Lower leg skin (tissue), 3 donors: ENCODE data around the gene ZFYVE16.

ENCODE experiments used
- CTCF ChIP-seq, 3 donors: fragments of 450-650 bp; IDR thresholded peaks; one replicate each; pipeline ENCODE4 v1.5.1; 2016; ENCODE audit warnings: antibody characterized with exemption in 3 of 3, mild to moderate bottlenecking in 3 of 3, moderate library complexity in 2 of 3
- POLR2A ChIP-seq, 2 donors: fragments of 450-650 bp; IDR thresholded peaks; one replicate each; pipeline ENCODE4 v1.6.1; 2016 to 2017; ENCODE audit warnings: antibody characterized with exemption in 2 of 2, mild to moderate bottlenecking in 1 of 2, moderate library complexity in 1 of 2

GRCh38 chr5:80442742-80443141, 34.9 kb downstream of the ZFYVE16 start:
- no peak for TF ChIP-seq POLR2A (IDR thresholded peaks at IDR 0.05)
- TF ChIP-seq CTCF (IDR thresholded peaks at IDR 0.05) = no peak
